ENCODE measurements around the gene BHLHE23.

The BHLHE23 gene

GRCh38 chr20:63009045-63009961 is 2.5 kb upstream of the BHLHE23 start:
- DNase-seq (ENCODE audit: low spot score), result peak; percentile 99

DNA sequence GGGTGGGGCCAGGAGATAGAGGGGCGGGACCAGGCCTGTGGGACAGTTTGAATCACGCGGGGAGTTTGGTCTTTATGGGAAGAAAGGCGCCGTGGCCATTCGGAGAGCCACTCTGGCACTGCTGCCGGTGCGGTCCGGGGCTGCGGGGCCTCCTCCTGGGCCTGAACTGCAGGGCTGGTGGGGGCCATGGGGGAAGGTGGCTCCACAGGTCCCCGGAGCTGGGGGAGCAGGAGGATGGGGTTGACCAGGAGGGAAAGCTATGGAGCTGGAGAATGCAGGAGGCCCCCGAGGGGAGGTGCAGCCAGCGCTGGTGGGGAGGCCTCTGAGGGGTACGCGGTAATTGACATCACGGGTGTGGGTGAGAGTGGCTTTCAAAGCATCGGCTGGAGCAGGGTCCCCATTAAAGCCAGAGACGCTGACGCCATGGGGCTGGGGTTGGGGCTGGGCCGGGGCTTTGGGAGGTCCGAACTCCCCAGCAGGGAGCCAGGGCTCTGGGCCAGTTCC is 1.8 kb upstream of the BHLHE23 start:
- DNase-seq (ENCODE audit: low spot score), result no peak

DNA sequence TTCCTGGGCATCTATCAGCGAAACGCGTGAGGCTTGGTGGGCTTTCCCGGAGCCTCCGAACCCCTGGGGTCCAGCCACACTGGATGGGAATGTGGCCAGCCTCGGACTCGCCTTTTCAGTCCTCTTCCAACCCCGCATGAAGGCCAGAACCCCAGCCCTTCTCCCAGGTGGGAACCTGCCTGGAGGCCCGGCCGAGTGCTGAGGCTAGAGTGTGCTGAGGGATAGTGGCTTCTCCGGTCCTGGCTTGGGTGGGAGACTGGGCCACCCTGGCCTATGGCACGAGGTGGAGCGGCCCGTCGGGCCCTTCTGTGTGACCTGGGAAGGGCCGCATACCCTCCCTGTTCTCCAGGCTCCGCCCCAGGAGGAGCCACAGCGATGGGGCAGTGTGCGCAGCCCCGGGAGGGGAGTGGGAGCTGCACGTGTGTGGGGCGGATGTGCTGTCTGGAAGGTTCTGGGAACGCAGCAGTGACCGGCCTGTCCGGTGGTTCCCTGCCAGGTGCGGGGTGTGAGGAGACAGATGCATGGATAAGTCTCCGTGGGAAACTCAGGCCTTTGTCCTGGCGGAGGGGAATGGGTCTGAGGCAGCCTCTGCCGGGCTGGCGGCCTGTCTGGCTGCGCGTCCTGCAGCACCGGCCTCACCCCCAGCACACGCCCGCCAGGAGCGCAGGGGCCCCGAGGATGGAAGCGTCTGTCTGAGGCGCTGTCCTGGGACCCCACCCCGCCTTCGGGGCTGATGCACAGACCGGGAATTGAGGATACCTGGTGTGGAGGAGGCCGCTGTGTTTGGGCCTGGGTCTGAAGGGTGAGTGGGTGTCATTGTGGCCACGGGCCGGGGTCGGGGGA is 1.1 kb upstream of the BHLHE23 start:
- no peak for DNase-seq (ENCODE audit: low spot score)

DNA sequence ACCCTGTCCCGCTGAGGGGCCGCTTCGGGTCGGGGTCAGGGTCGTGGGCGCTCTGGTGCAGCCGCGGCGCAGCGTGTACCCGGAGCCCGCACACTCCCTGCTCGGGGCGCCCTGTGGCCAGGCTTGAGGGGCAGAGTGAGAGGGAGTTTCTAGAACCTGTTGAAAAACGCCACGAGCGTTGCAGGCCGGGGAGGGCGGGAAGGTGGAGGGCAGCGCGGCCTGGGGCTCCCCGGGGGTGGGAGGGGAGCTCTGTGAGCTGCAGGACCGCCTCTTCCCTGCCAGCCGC is 539 bp upstream of the BHLHE23 start:
- no peak for DNase-seq (ENCODE audit: low spot score)

GRCh38 chr20:63005862-63006539 is 763 bp downstream of the BHLHE23 start:
- no peak for DNase-seq (ENCODE audit: low spot score)

GRCh38 chr20:63005365-63005861 is 1.4 kb downstream of the BHLHE23 start:
- no peak for DNase-seq (ENCODE audit: low spot score)

DNA sequence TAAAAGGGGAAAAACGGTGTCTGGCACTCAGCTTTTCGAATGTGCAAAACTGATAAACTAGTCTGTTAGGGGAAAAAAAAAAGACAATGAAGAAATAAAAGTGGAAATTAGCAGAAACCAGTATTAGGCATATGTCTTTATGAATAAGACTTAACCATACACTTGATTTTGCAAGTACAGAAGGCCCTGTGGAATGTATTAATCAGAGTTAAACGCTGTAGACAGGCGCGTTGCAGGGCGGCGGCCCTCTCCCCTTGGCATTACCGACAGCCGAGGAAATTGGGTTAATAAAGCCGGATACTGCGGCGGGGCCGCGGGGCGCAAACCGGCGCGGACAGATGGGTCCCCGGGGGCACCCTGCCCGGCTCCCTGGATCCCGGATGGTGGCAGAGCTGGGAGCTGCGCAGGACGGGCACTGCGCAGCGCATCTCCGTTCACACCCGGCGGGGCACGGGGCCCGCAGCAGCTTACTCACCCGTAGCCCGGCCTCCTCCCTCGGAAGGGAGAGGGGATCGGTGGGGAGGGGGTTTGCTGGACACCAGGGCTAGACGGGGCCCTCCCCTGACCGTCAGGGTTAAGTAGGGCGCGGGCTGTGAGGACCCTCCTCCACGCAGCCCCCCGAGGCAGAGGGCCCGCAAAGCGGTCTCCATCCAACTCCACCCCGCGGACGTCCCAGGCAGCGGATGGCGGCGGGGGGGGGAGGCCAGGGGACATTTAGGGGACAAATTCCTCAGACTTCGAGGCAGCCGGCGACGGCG is 2.0 kb downstream of the BHLHE23 start:
- DNase-seq (ENCODE audit: low spot score), result no peak

DNA sequence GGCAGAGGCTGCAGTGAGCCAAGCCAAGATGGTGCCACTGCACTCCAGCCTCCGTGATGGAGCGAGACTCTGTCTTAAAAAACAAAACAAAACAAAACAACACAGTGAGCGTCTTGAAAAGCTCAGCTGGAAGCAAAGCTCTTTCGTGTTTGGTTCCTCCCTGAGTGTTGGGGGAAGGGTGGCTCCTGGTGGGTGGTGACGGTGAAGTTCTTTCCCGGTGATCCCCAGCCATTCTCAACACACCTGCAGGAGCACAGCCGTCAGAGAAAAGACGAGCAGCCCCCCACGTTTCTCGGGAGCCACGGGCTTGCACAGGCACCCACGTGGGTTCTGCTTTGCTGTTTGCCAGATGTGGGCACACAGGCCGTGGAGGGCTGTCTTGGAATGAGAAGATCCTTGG is 3.2 kb downstream of the BHLHE23 start:
- no peak for DNase-seq (ENCODE audit: low spot score)

GRCh38 chr20:63002511-63002910 is 4.3 kb downstream of the BHLHE23 start:
- DNase-seq (ENCODE audit: low spot score), result no peak

DNA sequence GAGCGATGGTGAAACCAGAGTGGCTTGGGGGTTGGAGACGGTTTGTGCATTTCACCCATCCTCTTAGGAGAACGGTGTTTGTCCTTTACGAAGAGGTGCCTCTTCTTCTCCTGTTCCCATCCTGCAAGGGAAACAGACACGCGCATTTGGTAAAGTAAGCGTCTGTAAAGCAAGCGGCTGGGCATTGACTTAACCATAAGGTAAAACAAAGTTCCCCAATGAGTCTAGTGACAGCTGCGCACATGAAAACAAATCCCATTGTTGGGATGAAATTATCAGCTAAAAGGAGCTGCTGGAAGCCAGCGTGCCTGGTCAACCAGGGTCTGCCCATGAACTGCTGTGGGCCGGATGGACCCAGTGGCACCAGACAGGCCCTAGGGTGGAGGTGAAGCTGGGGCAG is 5.8 kb downstream of the BHLHE23 start:
- DNase-seq (ENCODE audit: low spot score), result no peak

GRCh38 chr20:63000036-63000435 is 6.7 kb downstream of the BHLHE23 start:
- DNase-seq (ENCODE audit: low spot score), result no peak

- no peak for DNase-seq (ENCODE audit: low spot score)
These were observed 7.2 kb downstream of the BHLHE23 start for GRCh38 chr20:62999580-62999979.

GRCh38 chr20:62998449-62998848 is 8.3 kb downstream of the BHLHE23 start:
- no peak for DNase-seq (ENCODE audit: low spot score)

DNA sequence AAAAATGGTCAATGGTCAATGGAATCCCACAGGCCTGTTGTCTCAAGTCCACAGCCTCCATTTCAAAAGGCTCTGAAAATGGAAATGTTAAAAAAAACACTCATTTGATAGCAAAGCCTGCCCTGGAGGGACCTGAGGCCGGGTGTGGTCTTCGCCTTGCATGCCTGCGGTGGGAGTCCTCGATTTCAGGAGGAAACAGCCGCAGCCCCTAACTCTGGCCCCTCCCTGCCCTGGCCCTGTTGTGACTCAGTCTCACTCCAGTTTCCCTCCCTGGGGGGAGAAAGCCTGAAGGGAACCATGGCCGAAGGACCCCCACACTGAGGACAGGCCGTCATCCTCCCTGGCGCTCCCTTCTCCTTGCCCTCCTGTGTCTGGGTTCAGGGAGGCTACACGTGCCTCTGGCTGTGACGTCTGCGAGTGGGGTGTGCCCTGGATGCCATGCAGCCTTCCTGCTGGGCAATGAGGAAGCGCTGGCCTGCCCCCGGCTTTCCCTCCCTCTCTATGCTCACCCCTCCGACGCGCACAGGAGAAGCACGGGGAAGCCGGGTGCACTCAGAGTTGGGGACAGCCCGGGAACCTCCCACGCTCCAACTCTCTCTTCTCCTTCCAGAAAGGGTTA is 9.2 kb downstream of the BHLHE23 start:
- DNase-seq (ENCODE audit: low spot score), result no peak

GRCh38 chr20:62996596-62996982 is 10.2 kb downstream of the BHLHE23 start:
- DNase-seq (ENCODE audit: low spot score), result no peak

GRCh38 chr20:62995898-62996595 is 10.7 kb downstream of the BHLHE23 start:
- no peak for DNase-seq (ENCODE audit: low spot score)

- no peak for DNase-seq (ENCODE audit: low spot score)
These were observed 11.3 kb downstream of the BHLHE23 start for GRCh38 chr20:62995481-62995880.

DNA sequence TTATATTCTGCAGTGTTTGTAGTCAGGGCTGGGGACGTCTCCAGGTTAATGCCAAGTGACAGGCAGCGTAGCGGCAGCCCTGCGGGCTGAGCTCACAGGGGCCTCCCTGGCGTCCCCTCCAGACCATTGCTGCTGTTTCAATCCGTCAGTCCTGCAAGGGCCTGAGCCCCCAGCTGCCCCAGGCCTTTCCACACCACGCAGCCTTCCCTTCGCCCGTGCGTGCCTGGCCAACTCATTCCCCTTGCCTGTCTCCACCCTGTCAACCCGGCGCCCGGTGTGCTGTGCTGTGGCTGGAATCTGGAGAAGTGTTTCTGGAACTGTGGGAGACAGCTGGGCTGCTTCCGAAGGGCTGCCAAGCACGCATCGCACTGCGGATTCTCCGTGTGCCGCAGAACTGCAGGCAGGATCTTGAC is 11.9 kb downstream of the BHLHE23 start:
- DNase-seq (ENCODE audit: low spot score), result no peak

GRCh38 chr20:62993856-62994494 is 12.8 kb downstream of the BHLHE23 start:
- DNase-seq (ENCODE audit: low spot score), result no peak

DNA sequence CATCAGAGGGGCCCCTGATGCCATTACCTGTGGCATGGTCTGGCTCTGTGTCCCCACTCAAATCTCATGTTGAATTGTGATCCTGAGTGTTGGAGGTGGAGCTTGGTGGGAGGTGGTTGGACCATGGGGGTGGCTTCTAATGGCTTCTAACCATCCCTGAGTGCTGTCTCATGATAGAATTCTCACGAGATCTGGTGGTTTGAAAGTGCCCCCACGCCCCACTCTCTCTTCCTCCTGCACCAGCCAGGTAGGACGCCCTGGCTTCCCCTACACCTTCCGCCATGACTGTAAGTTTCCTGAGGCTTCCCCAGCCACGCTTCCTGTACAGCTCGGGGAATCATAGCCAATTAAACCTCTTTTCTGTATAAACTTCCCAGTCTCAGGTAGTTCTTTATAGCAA is 14.9 kb downstream of the BHLHE23 start:
- DNase-seq (ENCODE audit: low spot score), result no peak
